ENCODE data around the gene GLS2.
"Not testable (repeated sequence)": the region's sequence is repeated elsewhere in the genome, so short reads cannot be mapped to it uniquely, and the experiment has no call there.

The GLS2 gene

GRCh38 chr12:56488041-56488955, at the start of gene GLS2:
Gene GLS2 (minus strand): TSS chr12:56488161. CDS start chr12:56488118, 43 bp downstream.
- peak; percentile 60 for DNase-seq

GRCh38 chr12:56537546-56537945, 49.6 kb upstream of the GLS2 start:
- no peak for DNase-seq

- no peak for DNase-seq
These were observed 42.6 kb upstream of the GLS2 start for GRCh38 chr12:56530390-56531055.

- no peak for DNase-seq
These were observed 41.7 kb upstream of the GLS2 start for GRCh38 chr12:56529656-56530055.

GRCh38 chr12:56528846-56529245, 40.9 kb upstream of the GLS2 start:
- no peak for DNase-seq

- DNase-seq = no peak
These were observed 34.6 kb upstream of the GLS2 start for GRCh38 chr12:56522411-56523193.

GRCh38 chr12:56521590-56522371, 33.8 kb upstream of the GLS2 start, which contains the start of gene RBMS2:
Gene RBMS2 (plus strand): TSS chr12:56521820. CDS start chr12:56522024, 204 bp downstream.
- peak; percentile 8 for DNase-seq

- no peak for DNase-seq
These were observed 33.2 kb upstream of the GLS2 start for GRCh38 chr12:56521209-56521589.

GRCh38 chr12:56520506-56520905, 32.5 kb upstream of the GLS2 start:
- no peak for DNase-seq

GRCh38 chr12:56520048-56520447, 32.1 kb upstream of the GLS2 start:
- no peak for DNase-seq

GRCh38 chr12:56518570-56518969, 30.6 kb upstream of the GLS2 start:
- DNase-seq = no peak

GRCh38 chr12:56517854-56518253, 29.9 kb upstream of the GLS2 start:
- no peak for DNase-seq

GRCh38 chr12:56514014-56514318, 26.0 kb upstream of the GLS2 start:
- not testable (repeated sequence) for DNase-seq

- DNase-seq = no peak
These were observed 22.8 kb upstream of the GLS2 start for GRCh38 chr12:56510786-56511185.

- DNase-seq = not testable (repeated sequence)
These were observed 11.9 kb upstream of the GLS2 start for GRCh38 chr12:56499879-56500278.

- DNase-seq = not testable (repeated sequence)
These were observed 11.5 kb upstream of the GLS2 start for GRCh38 chr12:56499452-56499851.

GRCh38 chr12:56498126-56498902, 10.4 kb upstream of the GLS2 start:
- DNase-seq = not testable (repeated sequence)

- DNase-seq = peak; percentile 59
These were observed 8.7 kb upstream of the GLS2 start for GRCh38 chr12:56496704-56497103.

- not testable (repeated sequence) for DNase-seq
These were observed 6.5 kb upstream of the GLS2 start for GRCh38 chr12:56494481-56494880.

- DNase-seq = not testable (repeated sequence)
These were observed 6.1 kb upstream of the GLS2 start for GRCh38 chr12:56494106-56494415.

- not testable (repeated sequence) for DNase-seq
These were observed 5.6 kb upstream of the GLS2 start for GRCh38 chr12:56493409-56494105.

Data from stimulated activated CD4-positive, alpha-beta T cell treated with anti-CD3 and anti-CD28 coated beads, Interleukin-12 subunit alpha, Interleukin-12 subunit beta, amount 100 ng/mL, for 4 hours (primary cell).